ENCODE measurements around the gene PPY. TPM values are rescaled to one million over a fixed set of nuclear protein-coding genes. Genes with fewer than 3 reads are reported as not detected.

Gene PPY
- total RNA-seq, 1 donor from 2014 or later: not detected

GRCh38 chr17:43951750-43952149 is 9.5 kb upstream of the PPY start:
- Mint-ChIP-seq H3K36me3 (ENCODE audit: low read depth) (no peaks in the 10 kb centered on the region), H3K27me3 (ENCODE audit: low read depth) (peaks cover 84% of the 10 kb centered on the region), H3K4me1 (peaks cover 9% of the 10 kb centered on the region), H3K4me3 (no peak overlapping the region), H3K9me3 (no peaks in the 10 kb centered on the region), H3K27ac (ENCODE audit: unreplicated experiment) (no peak overlapping the region)
- DNase-seq (ENCODE audit: low read depth, low spot score): no peak
- TF ChIP-seq, protein P1, sequence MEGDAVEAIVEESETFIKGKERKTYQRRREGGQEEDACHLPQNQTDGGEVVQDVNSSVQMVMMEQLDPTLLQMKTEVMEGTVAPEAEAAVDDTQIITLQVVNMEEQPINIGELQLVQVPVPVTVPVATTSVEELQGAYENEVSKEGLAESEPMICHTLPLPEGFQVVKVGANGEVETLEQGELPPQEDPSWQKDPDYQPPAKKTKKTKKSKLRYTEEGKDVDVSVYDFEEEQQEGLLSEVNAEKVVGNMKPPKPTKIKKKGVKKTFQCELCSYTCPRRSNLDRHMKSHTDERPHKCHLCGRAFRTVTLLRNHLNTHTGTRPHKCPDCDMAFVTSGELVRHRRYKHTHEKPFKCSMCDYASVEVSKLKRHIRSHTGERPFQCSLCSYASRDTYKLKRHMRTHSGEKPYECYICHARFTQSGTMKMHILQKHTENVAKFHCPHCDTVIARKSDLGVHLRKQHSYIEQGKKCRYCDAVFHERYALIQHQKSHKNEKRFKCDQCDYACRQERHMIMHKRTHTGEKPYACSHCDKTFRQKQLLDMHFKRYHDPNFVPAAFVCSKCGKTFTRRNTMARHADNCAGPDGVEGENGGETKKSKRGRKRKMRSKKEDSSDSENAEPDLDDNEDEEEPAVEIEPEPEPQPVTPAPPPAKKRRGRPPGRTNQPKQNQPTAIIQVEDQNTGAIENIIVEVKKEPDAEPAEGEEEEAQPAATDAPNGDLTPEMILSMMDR (conservative IDR thresholded peaks at IDR 0.05): no peak

DNA sequence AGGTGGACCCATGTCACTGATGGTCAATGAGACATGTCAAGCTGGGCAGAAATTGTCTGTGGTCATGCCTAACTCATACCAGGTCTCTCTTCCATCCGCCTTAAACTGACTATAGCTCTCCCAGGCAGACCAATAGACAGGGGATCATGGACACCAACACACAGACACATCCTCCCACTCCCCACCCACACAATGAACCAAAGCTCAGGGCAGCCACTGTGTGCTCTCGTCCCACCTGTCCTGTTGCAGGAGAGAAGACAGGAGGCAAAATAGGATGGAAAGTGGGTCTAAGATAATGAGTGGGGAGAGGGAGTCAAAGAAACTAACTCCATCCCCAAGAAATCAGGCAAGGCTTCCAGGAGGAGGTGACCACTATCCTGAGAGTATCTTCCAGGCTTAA is 8.3 kb upstream of the PPY start:
- Mint-ChIP-seq H3K9me3 (no peaks in the 10 kb centered on the region), H3K4me1 (peaks cover 18% of the 10 kb centered on the region), H3K27ac (ENCODE audit: unreplicated experiment) (no peak overlapping the region), H3K36me3 (ENCODE audit: low read depth) (no peaks in the 10 kb centered on the region), H3K27me3 (ENCODE audit: low read depth) (peaks cover 74% of the 10 kb centered on the region), H3K4me3 (no peak overlapping the region)
- DNase-seq (ENCODE audit: low read depth, low spot score): no peak
- TF ChIP-seq, protein P1 (conservative IDR thresholded peaks at IDR 0.05): no peak

DNA sequence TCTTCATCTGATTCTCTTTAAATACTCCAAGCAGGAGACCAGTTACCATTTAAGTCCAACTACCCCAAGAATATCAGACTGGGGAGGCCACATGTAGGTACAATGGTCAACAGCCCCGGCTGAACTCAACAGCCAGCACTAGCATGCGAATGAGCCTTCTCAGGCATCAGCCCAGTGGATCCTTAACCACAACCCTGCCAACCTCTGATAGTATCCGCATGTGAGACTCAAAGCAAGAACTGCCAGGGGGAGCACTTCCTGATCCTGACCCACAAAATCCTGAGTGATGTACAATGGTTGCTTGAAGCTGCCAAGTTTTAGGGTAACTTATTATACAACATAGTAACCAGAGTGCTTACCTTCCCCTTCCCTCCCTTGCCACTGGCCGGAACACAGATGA is 7.5 kb upstream of the PPY start:
- no peak overlapping the region for H3K27ac Mint-ChIP-seq (ENCODE audit: unreplicated experiment)
- H3K36me3 Mint-ChIP-seq (ENCODE audit: low read depth): no peaks in the 10 kb centered on the region
- no peak for DNase-seq (ENCODE audit: low read depth, low spot score)
- peaks cover 18% of the 10 kb centered on the region for H3K4me1 Mint-ChIP-seq
- peaks cover 70% of the 10 kb centered on the region for H3K27me3 Mint-ChIP-seq (ENCODE audit: low read depth)
- no peak overlapping the region for H3K4me3 Mint-ChIP-seq
- TF ChIP-seq, protein P1 (conservative IDR thresholded peaks at IDR 0.05): no peak
- no peaks in the 10 kb centered on the region for H3K9me3 Mint-ChIP-seq

- Mint-ChIP-seq H3K36me3 (ENCODE audit: low read depth) (no peaks in the 10 kb centered on the region), H3K9me3 (no peaks in the 10 kb centered on the region), H3K4me1 (peaks cover 12% of the 10 kb centered on the region), H3K27ac (ENCODE audit: unreplicated experiment) (no peak overlapping the region), H3K4me3 (no peak overlapping the region), H3K27me3 (ENCODE audit: low read depth) (peaks cover 43% of the 10 kb centered on the region)
- DNase-seq (ENCODE audit: low read depth, low spot score): no peak
- TF ChIP-seq, protein P1 (conservative IDR thresholded peaks at IDR 0.05): no peak
Observed at GRCh38 chr17:43946781-43947180, 4.5 kb upstream of the PPY start.

- DNase-seq (ENCODE audit: low read depth, low spot score): no peak
Observed at GRCh38 chr17:43945074-43945829, 3.0 kb upstream of the PPY start.

More at GRCh38 chr17:43945074-43945829, 3.0 kb upstream of the PPY start:
- H3K27me3 Mint-ChIP-seq (ENCODE audit: low read depth): peaks cover 28% of the 10 kb centered on the region
- no peak overlapping the region for H3K4me3 Mint-ChIP-seq
- no peak overlapping the region for H3K27ac Mint-ChIP-seq (ENCODE audit: unreplicated experiment)
- H3K36me3 Mint-ChIP-seq (ENCODE audit: low read depth): no peaks in the 10 kb centered on the region
- H3K4me1 Mint-ChIP-seq: peaks cover 17% of the 10 kb centered on the region
- no peaks in the 10 kb centered on the region for H3K9me3 Mint-ChIP-seq
- TF ChIP-seq, protein P1 (conservative IDR thresholded peaks at IDR 0.05): no peak

All from neural crest cell (in vitro differentiated cells).